ENCODE data around the gene TGFBR3.
"Not testable (repeated sequence)": the region's sequence is repeated elsewhere in the genome, so short reads cannot be mapped to it uniquely, and the experiment has no call there.

TGFBR3 gene

DNA sequence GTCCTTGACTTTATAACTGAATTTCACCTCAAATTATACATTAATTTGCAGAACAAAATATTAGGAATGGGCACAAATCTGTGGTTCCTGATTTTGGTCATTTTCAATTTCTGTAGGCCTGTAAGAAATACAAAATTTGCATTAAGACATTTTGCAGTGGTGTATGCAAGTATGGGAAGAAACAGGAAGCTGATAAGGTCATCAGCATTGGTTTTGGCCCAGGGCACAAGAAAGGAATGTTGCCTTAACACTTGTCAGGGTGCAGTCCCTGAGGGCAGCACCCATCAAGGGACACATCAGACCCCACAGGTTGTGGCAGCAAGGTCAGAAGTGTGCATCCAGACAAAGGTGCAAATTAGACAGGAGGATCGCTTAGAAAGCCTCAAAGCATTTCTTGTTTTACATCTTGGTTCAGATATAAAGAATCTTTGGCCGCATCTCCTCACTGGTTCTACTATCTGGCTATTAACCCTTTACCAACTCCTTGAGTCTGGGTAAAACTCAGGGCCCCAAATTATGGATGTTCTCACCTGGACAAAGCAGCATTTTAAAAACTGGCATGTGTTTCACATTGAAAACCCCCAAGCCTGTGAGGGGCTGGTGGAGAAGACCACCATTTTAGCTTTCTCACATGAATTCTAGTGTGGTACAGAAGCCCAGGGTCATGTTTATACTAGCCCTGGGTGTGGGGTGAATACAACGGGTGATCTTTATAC, 202.9 kb downstream of the TGFBR3 start:
- DNase-seq (ENCODE audit: low read depth), result no peak

- no peak for DNase-seq (ENCODE audit: low read depth)
These were observed 205.3 kb downstream of the TGFBR3 start for GRCh38 chr1:91680556-91681155.

GRCh38 chr1:91679446-91679845, 206.5 kb downstream of the TGFBR3 start:
- no peak for DNase-seq (ENCODE audit: low read depth)

- DNase-seq (ENCODE audit: low read depth), result no peak
These were observed 209.9 kb downstream of the TGFBR3 start for GRCh38 chr1:91676030-91676429.

GRCh38 chr1:91674107-91674506, 211.8 kb downstream of the TGFBR3 start:
- no peak for DNase-seq (ENCODE audit: low read depth)

GRCh38 chr1:91673613-91674012, 212.3 kb downstream of the TGFBR3 start:
- DNase-seq (ENCODE audit: low read depth), result no peak

- no peak for DNase-seq (ENCODE audit: low read depth)
These were observed 213.3 kb downstream of the TGFBR3 start for GRCh38 chr1:91672601-91673161.

DNA sequence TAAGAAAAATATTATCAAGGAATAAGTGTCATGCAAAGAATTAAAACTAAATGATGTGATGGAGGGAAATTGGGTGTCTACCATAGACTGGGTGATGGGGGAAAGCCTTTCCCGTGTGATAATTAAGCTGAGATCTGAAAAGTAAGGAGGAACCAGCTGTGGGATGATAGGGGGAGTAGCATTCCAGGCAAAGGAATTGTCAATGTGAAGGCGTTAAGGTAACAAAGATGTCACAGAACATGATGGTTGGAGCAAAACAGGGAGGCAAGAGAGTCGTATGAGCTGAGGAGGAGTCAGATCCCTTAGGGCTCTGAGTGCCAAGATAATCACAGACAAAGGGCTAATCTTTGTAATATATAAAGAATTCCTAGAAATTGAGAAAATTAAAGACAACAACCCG, 215.2 kb downstream of the TGFBR3 start:
- DNase-seq (ENCODE audit: low read depth), result no peak

- DNase-seq (ENCODE audit: low read depth), result no peak
These were observed 216.2 kb downstream of the TGFBR3 start for GRCh38 chr1:91669584-91670350.

- not testable (repeated sequence) for DNase-seq (ENCODE audit: low read depth)
These were observed 219.3 kb downstream of the TGFBR3 start for GRCh38 chr1:91666651-91667050.

- no peak for DNase-seq (ENCODE audit: low read depth)
These were observed 224.8 kb downstream of the TGFBR3 start for GRCh38 chr1:91661121-91661520.

- no peak for DNase-seq (ENCODE audit: low read depth)
These were observed 225.2 kb downstream of the TGFBR3 start for GRCh38 chr1:91660708-91661107.

- no peak for DNase-seq (ENCODE audit: low read depth)
These were observed 230.0 kb downstream of the TGFBR3 start for GRCh38 chr1:91655912-91656449.

GRCh38 chr1:91653183-91653582, 232.8 kb downstream of the TGFBR3 start:
- no peak for DNase-seq (ENCODE audit: low read depth)

- no peak for DNase-seq (ENCODE audit: low read depth)
These were observed 234.3 kb downstream of the TGFBR3 start for GRCh38 chr1:91651661-91652071.

DNA sequence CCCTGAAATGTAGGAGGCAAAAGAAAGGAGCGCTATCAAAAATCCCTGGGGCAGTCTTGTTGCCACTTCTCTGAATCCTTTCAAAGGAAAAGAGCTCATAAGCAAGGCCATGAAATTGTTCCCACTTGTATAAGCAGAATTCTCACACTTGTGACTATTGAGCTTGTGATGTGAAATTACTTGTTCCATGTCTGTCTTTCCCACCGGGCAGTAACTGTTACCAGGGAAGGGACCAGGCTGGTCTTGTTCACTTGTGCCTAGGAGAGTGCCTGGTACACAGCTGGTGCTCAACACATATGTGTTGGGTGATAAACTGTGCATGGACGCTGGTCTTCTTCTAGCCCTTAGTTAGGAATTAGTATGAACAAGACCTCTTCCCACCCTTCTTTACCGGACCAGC, 234.7 kb downstream of the TGFBR3 start:
- DNase-seq (ENCODE audit: low read depth), result no peak

- DNase-seq (ENCODE audit: low read depth), result no peak
These were observed 235.2 kb downstream of the TGFBR3 start for GRCh38 chr1:91650764-91651163.

GRCh38 chr1:91647061-91647460, 238.9 kb downstream of the TGFBR3 start:
- DNase-seq (ENCODE audit: low read depth), result no peak

- DNase-seq (ENCODE audit: low read depth), result no peak
These were observed 240.9 kb downstream of the TGFBR3 start for GRCh38 chr1:91645031-91645430.

DNA sequence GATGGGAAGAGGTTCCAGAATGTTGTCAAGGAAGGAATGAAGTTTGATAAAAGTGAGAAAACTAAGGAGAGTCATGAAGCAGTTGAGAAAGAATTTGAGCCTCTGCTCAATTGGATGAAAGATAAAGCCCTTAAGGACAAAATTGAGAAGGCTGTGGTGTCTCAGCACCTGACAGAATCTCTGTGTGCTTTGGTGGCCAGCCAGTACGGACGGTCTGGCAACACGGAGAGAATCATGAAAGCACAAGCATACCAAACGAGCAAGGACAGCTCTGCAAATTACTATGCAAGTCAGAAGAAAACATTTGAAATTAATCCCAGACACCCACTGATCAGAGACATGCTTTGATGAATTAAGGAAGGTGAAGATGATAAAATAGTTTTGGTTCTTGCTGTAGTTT, 242.5 kb downstream of the TGFBR3 start:
- no peak for DNase-seq (ENCODE audit: low read depth)

GRCh38 chr1:91640877-91641526, 244.9 kb downstream of the TGFBR3 start:
- no peak for DNase-seq (ENCODE audit: low read depth)

DNA sequence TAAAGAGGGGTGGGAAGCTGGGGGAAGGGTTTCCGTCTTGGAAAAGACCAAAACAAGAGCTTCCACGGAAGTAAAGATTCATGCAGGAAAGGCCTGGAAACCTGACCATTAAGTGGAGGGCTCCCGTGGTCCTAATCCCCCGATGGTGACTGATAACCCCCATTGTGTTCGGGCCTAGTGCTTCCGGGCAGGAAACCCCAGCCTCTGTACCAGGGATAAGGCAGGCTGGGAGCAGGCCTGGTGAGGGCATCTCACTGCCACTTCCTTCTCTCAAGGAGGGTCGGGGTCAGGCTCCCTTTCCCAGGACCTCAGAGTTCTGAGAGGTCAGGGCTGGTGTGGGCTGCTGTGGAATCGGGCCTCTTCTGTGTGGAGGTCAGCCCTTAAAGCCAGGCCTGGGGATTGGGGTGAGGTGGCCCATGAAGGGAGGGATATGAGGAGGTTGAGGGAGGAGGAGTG, 248.4 kb downstream of the TGFBR3 start:
- DNase-seq (ENCODE audit: low read depth), result no peak
